GM12878 (cell line): ENCODE data around the gene SET. TPM values are rescaled to one million over a fixed set of nuclear protein-coding genes. Genes with fewer than 3 reads are reported as not detected.

ENCODE experiments used
- BMI1 ChIP-seq: fragments of 450-650 bp; IDR thresholded peaks from 2 replicates; pipeline ENCODE4 v1.6.1; 2016; ENCODE audit warnings: mild to moderate bottlenecking, moderate library complexity, borderline replicate concordance
- BRCA1 ChIP-seq: IDR thresholded peaks from 2 replicates; pipeline ENCODE4 v1.6.1; 2011; ENCODE audit warnings: low read depth, low read length, improper control_type of control experiment
- CREM ChIP-seq: IDR thresholded peaks from 2 replicates; pipeline ENCODE4 v1.6.1; 2014; ENCODE audit warnings: antibody characterized with exemption, low read depth
- EED ChIP-seq: sonication (generic); IDR thresholded peaks from 2 replicates; pipeline ENCODE4 v1.6.1; 2016; ENCODE audit warnings: antibody characterized with exemption, low read depth
- ELK1 ChIP-seq: IDR thresholded peaks from 2 replicates; pipeline ENCODE4 v1.6.1; 2012; ENCODE audit warnings: low read depth, low read length, improper control_type of control experiment
- ESRRA ChIP-seq: IDR thresholded peaks from 2 replicates; pipeline ENCODE4 v1.6.1; 2012; ENCODE audit warnings: mild to moderate bottlenecking, low read length, improper control_type of control experiment
- IKZF2 ChIP-seq, 2 experiments: fragments of 450-650 bp; IDR thresholded peaks; 2 replicates each; pipeline ENCODE4 v1.6.1; 2017; ENCODE audit warnings: mild to moderate bottlenecking in 2 of 2, moderate library complexity in 2 of 2
- LARP7 ChIP-seq: fragments of 450-650 bp; IDR thresholded peaks from 2 replicates; pipeline ENCODE4 v1.6.1; 2017; ENCODE audit warnings: mild to moderate bottlenecking
- MEF2A ChIP-seq: IDR thresholded peaks from 2 replicates; pipeline ENCODE4 v1.6.1; 2011; ENCODE audit warnings: low read depth, mild to moderate bottlenecking, low read length, moderate library complexity; ENCODE audit not compliant: insufficient read depth
- MEF2B ChIP-seq: fragments of 450-650 bp; IDR thresholded peaks from 2 replicates; pipeline ENCODE4 v1.6.1; 2018; ENCODE audit warnings: mild to moderate bottlenecking, moderate library complexity; ENCODE audit not compliant: partially characterized antibody, poor library complexity, severe bottlenecking
- MXI1 ChIP-seq: fragments of 150-350 bp; IDR thresholded peaks from 2 replicates; pipeline ENCODE4 v1.6.1; 2011; ENCODE audit warnings: low read depth, mild to moderate bottlenecking, inconsistent platforms, low read length, improper control_type of control experiment
- NBN ChIP-seq: fragments of 450-650 bp; IDR thresholded peaks from 2 replicates; pipeline ENCODE4 v1.6.1; 2016
- NFYA ChIP-seq: IDR thresholded peaks from 2 replicates; pipeline ENCODE4 v1.6.1; 2011; ENCODE audit warnings: low read depth, mild to moderate bottlenecking, low read length, improper control_type of control experiment, borderline replicate concordance
- NFYB ChIP-seq: IDR thresholded peaks from 2 replicates; pipeline ENCODE4 v1.6.1; 2011; ENCODE audit warnings: low read depth, mild to moderate bottlenecking, low read length, improper control_type of control experiment, moderate library complexity; ENCODE audit not compliant: insufficient read depth
- NRF1 ChIP-seq: conservative IDR thresholded peaks from 2 replicates; pipeline ENCODE4 v1.6.1; 2011; ENCODE audit warnings: mild to moderate bottlenecking, low read depth, low read length, improper control_type of control experiment
- PAX5 ChIP-seq: IDR thresholded peaks from 2 replicates; pipeline ENCODE4 v1.6.1; 2011; ENCODE audit warnings: low read depth, low read length, borderline replicate concordance
- RAD21 ChIP-seq: IDR thresholded peaks from 2 replicates; pipeline ENCODE4 v1.6.1; 2011; ENCODE audit warnings: mild to moderate bottlenecking, low read depth, low read length, moderate library complexity; ENCODE audit not compliant: insufficient read depth
- RAD51 ChIP-seq: fragments of 450-650 bp; IDR thresholded peaks from 2 replicates; pipeline ENCODE4 v1.6.1; 2016; ENCODE audit warnings: moderate library complexity, mild to moderate bottlenecking, inconsistent platforms
- SMAD1 ChIP-seq: fragments of 450-650 bp; IDR thresholded peaks from 2 replicates; pipeline ENCODE4 v1.6.1; 2018; ENCODE audit warnings: mild to moderate bottlenecking, low read depth; ENCODE audit not compliant: partially characterized antibody
- SMARCA5 ChIP-seq: fragments of 450-650 bp; IDR thresholded peaks from 2 replicates; pipeline ENCODE4 v1.6.1; 2017; ENCODE audit warnings: mild to moderate bottlenecking
- SMC3 ChIP-seq: IDR thresholded peaks from 2 replicates; pipeline ENCODE4 v1.6.1; 2011; ENCODE audit warnings: low read length, improper control_type of control experiment, borderline replicate concordance
- SREBF2 ChIP-seq: IDR thresholded peaks from 2 replicates; pipeline ENCODE4 v1.6.1; 2012; ENCODE audit warnings: mild to moderate bottlenecking, low read length
- TBL1XR1 ChIP-seq: IDR thresholded peaks from 2 replicates; pipeline ENCODE4 v1.6.1; 2012; ENCODE audit warnings: low read depth, low read length, improper control_type of control experiment
- YBX1 ChIP-seq: fragments of 450-650 bp; IDR thresholded peaks from 2 replicates; pipeline ENCODE4 v1.6.1; 2016; ENCODE audit warnings: antibody characterized with exemption
- polyA plus RNA-seq, 11 experiments: library from polyadenylated mRNA; depleted of rRNA in 4 of 11; unstranded in 6 of 11; stranded (reverse) in 5 of 11; fragments of >200 nt; fragmentation: Nextera tagmentation in 4 of 11; fragmentation: Illumina TruSeq in 1 of 11; extraction: Ambion mirVana in 4 of 11; extraction: Trizol in 1 of 11; gene quantifications; 1 replicate in 1 of 11; 2 replicates in 10 of 11; pipeline versions ENCODE4 v1.2.1 to v1.2.3, GENCODE V29; 2011 to 2016; ENCODE audit warnings: inconsistent platforms in 2 of 11, missing spikeins in 2 of 11, low read depth in 1 of 11
- total RNA-seq, 4 experiments: library from RNA; depleted of rRNA in 3 of 4; stranded (reverse); fragments of >200 nt in 3 of 4; fragmentation: Illumina TruSeq in 1 of 4; extraction: Trizol in 1 of 4; gene quantifications; 2 replicates each; pipeline versions ENCODE4 v1.2.1 to v1.2.3, GENCODE V29; 2013 to 2021
- TF ChIP-seq, protein P1 (sequence below): fragments of 450-650 bp; IDR thresholded peaks from 2 replicates; pipeline ENCODE4 v1.6.1; 2018; ENCODE audit warnings: borderline replicate concordance, mild to moderate bottlenecking; ENCODE audit not compliant: partially characterized antibody
- TF ChIP-seq, protein P2 (sequence below): IDR thresholded peaks from 2 replicates; pipeline ENCODE4 v1.6.1; 2012; ENCODE audit warnings: low read depth, low read length, improper control_type of control experiment
- TF ChIP-seq, protein P3 (sequence below): fragments of 450-650 bp; conservative IDR thresholded peaks from 2 replicates; pipeline ENCODE4 v1.6.1; 2017; ENCODE audit warnings: mild to moderate bottlenecking, moderate library complexity

Gene SET
- total and polyA plus RNA-seq, 10 of the 15 experiments (the other 5 are each of a cell fraction or from before 2014, with no cell fraction given): 284 to 706 (median 445) TPM

- no peak for TF ChIP-seq SMC3
- peak; percentile 72; the same call in 1 of the 2 replicates for TF ChIP-seq SMARCA5
- TF ChIP-seq ESRRA: no peak
- 0 out of 2 replicates have a peak, but pooled peaks have one; percentile 51 for TF ChIP-seq LARP7
- TF ChIP-seq, protein P1, sequence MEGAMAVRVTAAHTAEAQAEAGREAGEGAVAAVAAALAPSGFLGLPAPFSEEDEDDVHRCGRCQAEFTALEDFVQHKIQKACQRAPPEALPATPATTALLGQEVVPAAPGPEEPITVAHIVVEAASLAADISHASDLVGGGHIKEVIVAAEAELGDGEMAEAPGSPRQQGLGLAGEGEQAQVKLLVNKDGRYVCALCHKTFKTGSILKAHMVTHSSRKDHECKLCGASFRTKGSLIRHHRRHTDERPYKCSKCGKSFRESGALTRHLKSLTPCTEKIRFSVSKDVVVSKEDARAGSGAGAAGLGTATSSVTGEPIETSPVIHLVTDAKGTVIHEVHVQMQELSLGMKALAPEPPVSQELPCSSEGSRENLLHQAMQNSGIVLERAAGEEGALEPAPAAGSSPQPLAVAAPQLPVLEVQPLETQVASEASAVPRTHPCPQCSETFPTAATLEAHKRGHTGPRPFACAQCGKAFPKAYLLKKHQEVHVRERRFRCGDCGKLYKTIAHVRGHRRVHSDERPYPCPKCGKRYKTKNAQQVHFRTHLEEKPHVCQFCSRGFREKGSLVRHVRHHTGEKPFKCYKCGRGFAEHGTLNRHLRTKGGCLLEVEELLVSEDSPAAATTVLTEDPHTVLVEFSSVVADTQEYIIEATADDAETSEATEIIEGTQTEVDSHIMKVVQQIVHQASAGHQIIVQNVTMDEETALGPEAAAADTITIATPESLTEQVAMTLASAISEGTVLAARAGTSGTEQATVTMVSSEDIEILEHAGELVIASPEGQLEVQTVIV: peak; percentile 68
- peak; percentile 47 for TF ChIP-seq SMAD1
- TF ChIP-seq NFYB: no peak
- no peak for TF ChIP-seq ELK1
- TF ChIP-seq YBX1: peak; percentile 83
- no peak for TF ChIP-seq BRCA1
- TF ChIP-seq PAX5: peak; percentile 49; the same call in 1 of the 2 replicates
- 0 out of 2 replicates have a peak, but pooled peaks have one; percentile 29 for TF ChIP-seq TBL1XR1
- peak; percentile 100 for TF ChIP-seq MEF2B
- TF ChIP-seq, protein P2, sequence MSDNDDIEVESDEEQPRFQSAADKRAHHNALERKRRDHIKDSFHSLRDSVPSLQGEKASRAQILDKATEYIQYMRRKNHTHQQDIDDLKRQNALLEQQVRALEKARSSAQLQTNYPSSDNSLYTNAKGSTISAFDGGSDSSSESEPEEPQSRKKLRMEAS: no peak
- no peak for TF ChIP-seq BMI1
- TF ChIP-seq IKZF2 (IDR thresholded peaks at IDR 0.05): peak; percentile 84 to 89
- TF ChIP-seq RAD21: no peak
- TF ChIP-seq, protein P3, sequence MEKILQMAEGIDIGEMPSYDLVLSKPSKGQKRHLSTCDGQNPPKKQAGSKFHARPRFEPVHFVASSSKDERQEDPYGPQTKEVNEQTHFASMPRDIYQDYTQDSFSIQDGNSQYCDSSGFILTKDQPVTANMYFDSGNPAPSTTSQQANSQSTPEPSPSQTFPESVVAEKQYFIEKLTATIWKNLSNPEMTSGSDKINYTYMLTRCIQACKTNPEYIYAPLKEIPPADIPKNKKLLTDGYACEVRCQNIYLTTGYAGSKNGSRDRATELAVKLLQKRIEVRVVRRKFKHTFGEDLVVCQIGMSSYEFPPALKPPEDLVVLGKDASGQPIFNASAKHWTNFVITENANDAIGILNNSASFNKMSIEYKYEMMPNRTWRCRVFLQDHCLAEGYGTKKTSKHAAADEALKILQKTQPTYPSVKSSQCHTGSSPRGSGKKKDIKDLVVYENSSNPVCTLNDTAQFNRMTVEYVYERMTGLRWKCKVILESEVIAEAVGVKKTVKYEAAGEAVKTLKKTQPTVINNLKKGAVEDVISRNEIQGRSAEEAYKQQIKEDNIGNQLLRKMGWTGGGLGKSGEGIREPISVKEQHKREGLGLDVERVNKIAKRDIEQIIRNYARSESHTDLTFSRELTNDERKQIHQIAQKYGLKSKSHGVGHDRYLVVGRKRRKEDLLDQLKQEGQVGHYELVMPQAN: no peak
- TF ChIP-seq CREM: no peak
- no peak for TF ChIP-seq NRF1
- peak; percentile 57 for TF ChIP-seq MXI1
- TF ChIP-seq SREBF2: no peak
- TF ChIP-seq NBN: peak; percentile 94
- TF ChIP-seq RAD51: peak; percentile 85
- peak; percentile 51; the same call in 1 of the 2 replicates for TF ChIP-seq EED
- TF ChIP-seq NFYA: no peak
- no peak for TF ChIP-seq MEF2A
Observed at GRCh38 chr9:128643519-128644300, 45.3 kb upstream of the SET start (continued).
